HG03025 (cell line): ENCODE measurements around the gene ZNF154.
"Not testable (repeated sequence)": the region's sequence is repeated elsewhere in the genome, so short reads cannot be mapped to it uniquely, and the experiment has no call there.

Source experiments
- ATAC-seq: cut with Tn5 transposase; IDR thresholded peaks from one replicate; pipeline ENCODE4 v1.9.1; 2021; ENCODE audit warnings: mild to moderate bottlenecking, moderate library complexity; ENCODE audit not compliant: unreplicated experiment, low FRiP score

The ZNF154 gene

DNA sequence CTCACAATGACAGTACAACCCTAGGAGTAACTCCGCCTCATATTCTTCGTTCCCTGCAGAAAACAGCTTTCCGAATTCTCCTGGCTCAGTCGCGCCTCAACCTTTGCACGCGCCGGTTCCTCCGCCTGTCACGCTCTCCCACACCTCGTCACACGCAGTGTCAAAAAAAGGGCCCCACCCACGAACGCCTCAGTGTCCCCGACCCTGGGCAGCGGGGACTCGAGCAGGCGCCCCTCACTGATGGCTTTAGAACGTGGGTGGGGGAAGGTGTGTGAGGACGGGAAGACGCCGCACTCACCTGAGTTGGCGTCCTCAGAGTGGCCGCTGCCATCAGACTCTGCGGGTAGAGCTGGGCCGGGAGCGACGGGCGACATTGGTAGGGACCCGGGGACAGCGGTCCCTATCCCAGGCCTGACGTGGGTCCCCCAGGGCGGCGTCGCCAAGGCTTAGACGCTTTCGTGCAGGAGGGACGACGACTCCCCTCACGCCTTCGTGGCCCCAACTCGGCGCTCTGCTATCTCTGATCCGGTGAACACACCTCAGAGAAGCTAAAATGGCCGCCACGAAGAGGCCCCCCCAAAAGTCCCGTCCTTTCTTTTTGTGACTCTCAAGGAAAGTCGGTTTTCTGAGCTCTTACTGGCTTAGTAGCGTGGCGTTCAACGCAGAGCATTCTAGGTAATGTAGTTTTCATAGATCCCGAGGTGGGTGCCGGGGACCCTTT is at the start of gene ZNF154:
Gene ZNF154, minus strand, starts transcription at position 564 of the 721 bp plus-strand sequence. Its CDS starts 233 bp downstream, at position 331.
- no peak for ATAC-seq

DNA sequence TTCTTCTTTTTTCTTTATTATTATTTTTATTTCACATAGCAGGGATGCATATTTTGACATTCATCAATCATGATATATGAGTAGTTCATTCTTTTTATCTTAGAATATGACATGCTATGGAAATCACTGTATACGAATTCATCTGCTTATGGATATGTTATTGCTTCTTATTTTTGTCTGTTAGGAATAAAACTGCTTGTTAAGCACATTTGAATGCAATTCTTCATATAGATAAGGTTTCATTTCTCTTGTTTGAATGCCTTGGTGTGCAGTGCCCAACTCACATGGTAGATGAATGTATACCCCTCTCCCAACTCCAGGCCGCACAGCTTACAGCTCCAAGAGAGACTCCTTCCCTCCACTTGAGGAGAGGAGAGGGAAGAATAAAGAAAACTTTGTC is 48.9 kb upstream of the ZNF154 start:
- no peak for ATAC-seq

DNA sequence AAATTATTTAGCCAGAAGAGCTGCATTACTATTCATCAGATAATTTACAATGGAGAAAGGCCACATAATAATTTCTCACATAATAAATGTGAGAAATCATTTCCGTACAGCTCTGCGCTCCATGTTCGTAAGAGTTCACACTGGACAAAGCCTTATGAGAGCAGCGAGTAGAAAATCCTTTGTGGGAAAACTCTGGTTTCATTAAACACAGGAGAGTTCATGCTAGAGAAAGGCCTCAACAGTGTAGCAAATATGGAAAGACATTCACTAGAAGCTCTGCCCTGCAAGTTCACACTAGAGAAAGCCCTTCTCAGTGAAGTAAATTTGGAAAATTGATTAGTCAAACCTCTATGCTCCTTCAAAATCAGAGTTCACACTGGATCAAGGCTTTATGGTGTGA is 46.0 kb upstream of the ZNF154 start:
- no peak for ATAC-seq

DNA sequence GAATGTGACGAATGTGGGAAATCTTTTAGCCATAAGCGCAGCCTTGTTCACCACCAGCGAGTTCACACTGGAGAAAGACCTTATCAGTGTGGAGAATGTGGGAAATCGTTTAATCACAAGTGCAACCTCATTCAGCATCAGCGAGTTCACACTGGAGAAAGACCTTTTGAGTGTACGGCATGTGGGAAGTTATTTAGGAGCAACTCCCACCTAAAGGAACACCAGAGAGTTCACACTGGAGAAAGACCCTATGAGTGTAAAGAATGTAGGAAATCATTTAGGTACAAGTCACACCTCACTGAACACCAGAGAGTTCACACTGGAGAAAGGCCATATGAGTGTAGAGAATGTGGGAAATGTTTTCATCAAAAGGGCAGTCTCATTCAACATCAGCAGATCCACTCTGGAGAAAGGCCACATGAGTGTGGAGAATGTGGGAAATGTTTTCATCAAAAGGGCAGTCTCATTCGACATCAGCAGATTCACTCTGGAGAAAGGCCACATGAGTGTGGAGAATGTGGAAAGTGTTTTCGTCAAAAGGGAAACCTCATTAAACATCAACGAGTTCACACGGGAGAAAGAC is 45.2 kb upstream of the ZNF154 start:
- no peak for ATAC-seq

DNA sequence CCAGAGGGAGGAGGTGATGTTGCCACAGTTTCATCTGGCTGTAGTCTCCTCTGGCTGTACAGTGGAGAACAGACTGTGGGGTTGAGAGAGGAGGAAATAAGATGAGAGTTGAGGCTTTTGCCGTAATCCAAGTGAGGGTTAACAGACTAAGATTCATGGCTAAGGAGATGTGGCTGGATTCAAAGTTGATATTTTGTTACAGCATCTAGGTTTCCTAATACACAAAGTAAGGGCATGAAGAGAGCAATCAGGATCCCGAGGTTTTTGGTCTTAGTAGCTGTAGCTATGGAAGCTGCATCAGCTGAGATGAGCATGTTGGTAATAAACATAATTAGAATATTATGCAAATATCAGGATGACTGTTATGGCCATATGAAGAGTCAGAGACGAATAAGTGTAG is 39.0 kb upstream of the ZNF154 start:
- ATAC-seq = no peak

DNA sequence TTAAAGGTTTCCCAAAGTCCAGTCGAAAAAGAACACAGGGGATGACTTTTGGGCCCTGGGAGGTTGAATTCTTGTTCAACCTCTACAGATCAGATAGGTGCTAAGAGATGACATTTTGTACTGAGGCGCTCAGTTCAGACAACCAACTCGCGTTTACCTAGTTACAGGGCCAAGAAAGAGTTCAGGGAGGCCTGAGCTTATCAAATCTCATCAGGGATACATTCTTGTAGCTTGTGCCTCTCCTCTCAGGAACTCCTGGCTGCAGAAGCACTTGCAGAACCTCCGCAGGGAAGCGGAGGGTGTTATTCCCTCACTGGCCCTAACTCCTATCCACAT is 38.4 kb upstream of the ZNF154 start:
- no peak for ATAC-seq

DNA sequence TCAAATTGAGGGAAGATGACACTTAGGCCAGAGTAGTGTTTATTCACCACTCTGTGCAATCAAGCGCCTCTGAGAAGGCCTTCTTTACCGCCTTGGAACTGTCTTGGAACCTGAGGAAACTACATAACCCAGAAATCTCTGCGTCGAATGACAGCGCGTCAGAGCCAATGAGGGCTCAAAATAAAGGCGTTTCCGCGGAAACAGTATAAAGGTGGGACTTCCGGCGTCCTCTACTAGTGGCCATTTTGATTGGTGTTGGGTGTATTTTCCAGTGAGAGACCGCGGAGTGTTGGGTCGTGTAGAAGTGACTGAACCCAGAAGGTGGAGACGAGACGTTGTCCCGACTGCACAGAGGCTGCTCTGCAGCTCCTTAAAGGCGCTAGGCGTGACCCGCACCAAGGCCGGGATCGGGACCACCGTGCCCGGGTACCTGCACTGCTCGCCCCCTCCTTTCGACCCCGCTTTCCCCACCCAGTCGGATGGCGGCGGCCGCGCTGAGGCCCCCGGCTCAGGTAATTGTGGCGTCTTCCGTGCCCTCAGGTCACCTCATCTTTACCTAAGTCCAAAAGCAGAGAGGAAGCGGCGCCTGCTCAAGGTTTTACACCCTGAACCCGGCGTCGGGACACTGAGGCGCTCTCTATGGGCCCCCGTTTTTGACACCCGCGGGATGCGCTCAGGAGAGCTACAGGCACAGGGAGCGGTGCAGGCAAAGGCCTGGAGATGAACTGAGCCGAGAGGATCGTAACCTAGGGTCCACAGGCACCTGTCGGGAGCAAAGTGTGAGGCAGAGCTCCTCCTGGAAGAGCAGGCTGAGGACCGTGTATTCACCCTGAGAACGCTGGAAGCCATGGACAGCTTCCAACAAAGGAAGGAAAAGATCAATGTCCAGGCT is 37.8 kb upstream of the ZNF154 start, which contains the start of gene ZNF776:
Gene ZNF776, plus strand, starts transcription at position 236 of the 892 bp plus-strand sequence. Its CDS starts 244 bp downstream, at position 480.
- peak; percentile 86 for ATAC-seq

DNA sequence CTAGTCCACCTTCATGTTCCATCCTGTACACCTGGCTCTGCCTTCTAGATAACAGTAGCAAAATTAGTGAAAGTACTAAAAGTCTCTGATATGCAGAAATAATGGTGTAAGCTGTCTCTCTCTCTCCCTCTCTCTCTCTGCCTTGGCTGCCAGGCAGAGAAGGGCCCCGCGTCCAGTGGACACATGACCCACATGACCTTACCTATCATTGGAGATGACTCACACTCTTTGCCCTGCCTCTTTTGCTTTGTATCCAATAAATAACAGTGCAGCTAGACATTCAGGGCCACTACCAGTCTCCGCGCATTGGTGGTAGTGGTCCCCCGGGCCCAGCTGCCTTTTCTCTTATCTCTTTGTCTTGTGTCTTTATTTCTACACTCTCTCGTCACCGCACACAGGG is 29.8 kb upstream of the ZNF154 start:
- ATAC-seq = not testable (repeated sequence)

DNA sequence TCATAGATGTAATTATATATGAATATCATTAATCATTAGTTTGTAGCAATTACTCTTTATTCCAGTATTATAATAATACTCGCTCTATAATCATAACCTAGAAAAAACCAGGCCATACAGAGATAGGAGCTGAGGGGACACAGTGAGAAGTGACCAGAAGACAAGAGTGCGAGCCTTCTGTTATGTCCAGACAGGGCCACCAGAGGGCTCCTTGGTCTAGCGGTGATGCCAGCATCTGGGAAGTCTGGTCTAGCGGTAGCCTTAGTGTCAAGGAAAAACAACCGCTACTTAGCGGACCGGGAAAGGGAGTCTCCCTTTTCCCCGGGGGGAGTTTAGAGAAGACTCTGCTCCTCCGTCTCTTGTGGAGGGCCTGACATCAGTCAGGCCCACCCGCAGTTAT is 29.3 kb upstream of the ZNF154 start:
- not testable (repeated sequence) for ATAC-seq

DNA sequence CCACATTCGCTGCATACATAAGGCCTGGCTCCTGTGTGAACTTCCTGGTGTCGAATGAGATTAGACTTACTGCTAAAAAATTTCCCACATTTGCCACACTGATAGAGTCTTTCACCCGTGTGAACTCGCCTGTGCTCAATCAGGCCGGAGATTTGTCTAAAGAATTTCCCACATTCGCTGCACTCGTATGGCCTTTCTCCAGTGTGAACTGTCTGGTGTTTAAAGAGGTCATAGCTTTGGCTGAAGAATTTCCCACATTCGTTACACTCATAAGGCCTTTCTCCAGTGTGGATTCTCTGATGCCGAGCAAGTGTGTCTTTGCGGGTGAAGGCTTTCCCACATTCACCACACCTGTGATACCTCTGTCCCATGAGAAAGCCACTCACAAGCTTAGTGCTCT is 11.9 kb upstream of the ZNF154 start:
- ATAC-seq = no peak

DNA sequence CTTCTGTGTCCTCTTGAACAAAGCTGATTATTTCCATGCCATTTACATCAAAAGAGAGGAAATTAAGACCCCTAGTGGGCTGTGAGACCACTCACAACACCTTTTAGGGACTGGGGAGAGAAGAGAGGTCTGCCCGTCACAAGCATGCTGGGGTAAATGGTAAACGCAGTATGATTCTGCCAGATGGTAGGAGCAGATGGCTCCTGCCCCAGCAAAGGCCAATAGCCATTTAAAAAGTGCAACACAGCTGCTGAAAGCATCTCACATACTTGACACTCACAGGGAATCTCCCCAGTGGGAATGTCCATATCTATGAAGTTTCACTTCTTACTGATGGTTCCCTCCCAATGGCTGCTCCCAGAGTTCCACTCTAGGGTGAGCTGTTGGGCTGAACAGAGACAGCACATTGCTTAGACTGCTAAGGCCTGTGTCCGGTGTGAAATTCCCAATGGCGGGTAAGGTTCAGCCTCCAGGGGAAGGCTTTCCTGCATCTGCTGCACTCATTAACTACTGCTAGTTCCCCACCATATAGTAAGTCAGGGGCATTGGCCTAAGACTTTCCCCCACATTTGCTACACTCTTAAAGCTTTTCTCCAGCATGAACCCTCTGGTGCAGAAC is 11.0 kb upstream of the ZNF154 start:
- no peak for ATAC-seq

DNA sequence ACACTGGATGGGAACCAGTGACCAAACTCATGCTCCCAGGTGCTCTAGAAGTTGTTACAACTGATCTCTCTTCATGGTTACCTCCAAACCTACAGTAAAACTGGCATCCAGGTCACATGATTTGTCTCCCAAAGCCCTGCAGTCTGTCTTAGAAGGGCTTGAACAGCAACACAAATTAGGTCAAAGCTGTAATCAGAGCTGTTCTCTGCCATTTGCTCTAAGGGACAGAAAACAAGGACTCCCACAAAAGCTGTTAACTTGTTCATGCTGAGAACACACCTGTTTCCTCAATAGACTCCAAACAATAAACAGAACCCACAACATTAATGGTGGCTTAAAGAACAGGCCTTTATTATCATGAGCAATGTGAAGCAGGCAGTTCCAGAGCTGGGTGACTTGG is 10.4 kb upstream of the ZNF154 start:
- ATAC-seq = no peak

DNA sequence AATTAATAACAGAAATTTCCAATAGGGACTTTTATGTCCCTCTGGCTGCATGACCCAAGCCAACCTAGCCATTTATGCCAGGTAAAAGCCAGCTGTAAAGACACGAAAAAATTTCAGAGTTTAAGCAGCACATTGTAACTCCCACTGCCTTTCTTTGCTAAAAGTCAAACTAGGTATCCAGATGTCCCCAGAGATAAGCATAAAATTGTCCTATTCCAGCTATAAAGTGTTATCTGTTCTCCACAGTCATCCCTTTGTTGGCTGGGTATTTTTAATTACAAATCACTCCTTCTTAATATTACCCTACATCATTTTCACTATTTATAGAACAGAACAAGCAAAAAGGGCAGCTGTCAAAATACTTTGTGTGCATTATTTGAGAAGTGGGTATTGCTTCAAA is 3.2 kb upstream of the ZNF154 start:
- no peak for ATAC-seq

DNA sequence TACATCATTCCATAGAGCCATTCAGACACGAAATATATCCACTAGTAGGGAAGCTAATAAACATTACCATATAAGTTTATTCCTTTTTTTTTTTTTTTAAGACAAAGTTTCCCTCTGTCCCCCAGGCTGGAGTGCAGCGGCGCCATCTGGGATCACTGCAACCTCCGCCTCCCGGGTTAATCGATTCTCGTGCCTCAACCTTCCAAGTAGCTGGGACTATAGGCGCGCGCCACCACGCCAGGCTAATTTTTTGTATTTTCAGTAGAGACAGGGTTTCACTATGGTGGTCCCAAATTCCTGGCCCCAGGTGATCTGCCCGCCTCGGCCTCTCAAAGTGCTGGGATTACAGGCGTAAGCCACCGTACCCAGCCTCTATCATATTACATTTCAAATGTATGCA is 612 bp upstream of the ZNF154 start:
- ATAC-seq = no peak

DNA sequence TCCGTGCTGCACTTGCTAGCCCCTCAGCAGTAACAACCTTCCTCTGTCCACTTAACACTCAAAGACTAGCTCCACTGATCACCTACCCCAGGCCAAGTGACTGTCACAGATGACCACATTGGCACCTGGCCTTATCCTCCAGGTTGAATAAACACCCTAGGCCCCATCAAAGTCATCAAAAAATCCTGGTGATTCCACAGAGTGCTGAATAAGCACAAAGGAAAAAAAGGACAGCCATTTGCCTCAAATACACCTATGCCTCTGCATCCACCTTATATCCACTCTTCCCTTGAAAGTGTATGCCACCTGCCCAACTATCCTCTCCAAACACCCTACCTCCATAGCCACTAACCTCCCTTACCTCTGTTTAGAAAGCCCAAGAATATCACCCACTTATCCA is 2.7 kb downstream of the ZNF154 start:
- no peak for ATAC-seq

DNA sequence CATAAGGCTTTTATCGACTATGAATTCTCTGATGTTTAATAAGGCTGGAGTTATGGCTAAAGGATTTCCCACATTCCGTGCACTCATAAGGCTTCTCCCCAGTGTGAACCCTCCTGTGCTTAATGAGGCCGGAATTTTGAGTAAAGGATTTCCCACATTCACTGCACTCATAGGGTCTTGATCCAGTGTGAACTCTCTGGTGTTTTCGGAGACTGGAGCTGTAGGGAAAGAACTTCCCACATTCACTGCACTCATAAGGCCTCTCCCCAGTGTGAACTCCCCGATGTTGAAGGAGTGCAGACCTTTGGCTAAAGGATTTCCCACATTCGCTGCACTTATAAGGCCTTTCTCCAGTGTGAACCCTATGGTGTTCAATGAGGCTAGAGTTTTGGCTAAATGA is 7.4 kb downstream of the ZNF154 start:
- no peak for ATAC-seq

DNA sequence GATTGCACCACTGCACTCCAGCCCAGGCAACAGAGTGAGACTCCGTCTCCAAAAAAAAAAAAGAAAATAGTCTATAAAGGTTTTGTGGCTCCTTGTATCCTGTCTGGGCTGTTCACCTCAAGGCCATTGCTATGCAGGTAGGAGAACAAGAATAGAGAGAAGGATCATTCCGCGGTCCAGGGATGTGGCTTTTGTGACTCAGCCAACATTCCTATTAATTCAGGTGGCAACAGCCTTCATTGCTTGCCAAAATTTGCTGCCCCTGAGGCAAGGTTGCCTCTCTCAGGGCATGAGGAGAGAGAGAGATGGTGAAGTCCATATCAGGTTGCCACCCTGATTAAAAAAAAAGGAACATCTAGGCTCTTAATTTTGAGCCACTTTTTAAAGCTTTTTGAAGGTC is 19.3 kb downstream of the ZNF154 start:
- ATAC-seq = no peak

DNA sequence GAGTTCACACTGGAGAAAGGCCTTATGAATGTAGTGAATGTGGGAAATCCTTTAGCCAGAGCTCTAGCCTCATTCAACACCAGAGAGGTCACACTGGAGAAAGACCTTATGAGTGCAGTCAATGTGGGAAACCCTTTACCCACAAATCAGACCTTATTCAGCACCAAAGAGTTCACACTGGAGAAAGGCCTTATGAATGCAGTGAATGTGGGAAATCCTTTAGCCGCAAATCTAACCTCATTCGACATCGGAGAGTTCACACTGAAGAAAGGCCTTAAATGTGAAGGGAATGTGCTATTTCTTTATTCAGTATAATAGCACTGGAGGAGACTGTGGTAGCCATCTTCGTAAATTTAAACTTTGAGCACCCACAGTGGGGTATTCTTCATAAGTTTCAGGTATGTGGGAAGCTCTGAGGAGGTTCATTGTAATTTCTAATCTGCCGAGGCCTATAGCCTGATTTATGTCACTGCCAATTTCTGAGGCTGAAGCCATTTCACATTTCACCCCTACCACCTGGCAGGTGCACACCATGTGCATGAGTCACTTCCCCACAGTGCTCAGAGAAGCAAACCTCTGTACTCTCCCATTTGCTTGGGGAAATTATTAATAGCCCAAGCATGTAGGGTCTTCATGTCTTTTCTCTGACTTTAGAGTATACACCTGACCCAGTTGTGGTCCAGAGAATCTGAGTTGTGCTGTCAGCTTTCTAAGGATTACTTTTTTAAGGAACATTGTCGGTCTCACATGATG is 20.8 kb downstream of the ZNF154 start:
- ATAC-seq = no peak

DNA sequence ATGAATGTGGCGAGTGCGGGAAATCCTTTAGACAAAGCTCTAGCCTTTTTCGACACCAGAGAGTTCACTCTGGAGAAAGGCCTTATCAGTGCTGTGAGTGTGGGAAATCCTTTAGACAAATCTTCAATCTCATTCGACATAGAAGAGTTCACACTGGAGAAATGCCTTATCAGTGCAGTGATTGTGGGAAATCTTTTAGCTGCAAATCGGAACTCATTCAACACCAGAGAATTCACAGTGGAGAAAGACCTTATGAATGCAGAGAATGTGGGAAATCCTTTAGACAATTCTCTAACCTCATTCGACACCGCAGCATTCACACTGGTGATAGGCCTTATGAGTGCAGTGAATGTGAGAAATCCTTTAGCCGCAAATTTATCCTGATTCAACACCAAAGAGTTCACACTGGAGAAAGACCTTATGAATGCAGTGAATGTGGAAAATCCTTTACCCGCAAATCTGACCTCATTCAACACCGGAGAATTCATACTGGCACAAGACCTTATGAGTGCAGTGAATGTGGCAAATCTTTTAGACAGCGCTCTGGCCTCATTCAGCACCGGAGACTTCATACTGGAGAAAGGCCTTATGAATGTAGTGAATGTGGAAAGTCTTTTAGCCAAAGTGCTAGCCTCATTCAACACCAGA is 21.5 kb downstream of the ZNF154 start:
- no peak for ATAC-seq

DNA sequence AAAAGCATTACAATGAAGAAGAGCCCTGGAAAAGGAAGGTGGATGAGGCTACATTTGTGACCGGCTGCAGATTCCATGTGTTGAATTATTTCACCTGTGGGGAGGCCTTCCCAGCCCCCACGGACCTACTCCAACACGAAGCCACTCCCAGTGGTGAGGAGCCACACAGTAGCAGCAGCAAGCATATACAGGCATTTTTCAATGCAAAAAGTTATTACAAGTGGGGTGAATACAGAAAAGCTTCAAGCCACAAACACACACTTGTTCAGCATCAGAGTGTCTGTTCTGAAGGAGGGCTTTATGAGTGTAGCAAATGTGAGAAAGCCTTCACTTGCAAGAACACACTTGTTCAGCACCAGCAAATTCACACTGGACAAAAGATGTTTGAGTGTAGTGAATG is 22.3 kb downstream of the ZNF154 start:
- no peak for ATAC-seq
